NCI-H748 (cell line): Measurements from ENCODE around the gene OXA1L.
"Not testable (repeated sequence)": the region's sequence is repeated elsewhere in the genome, so short reads cannot be mapped to it uniquely, and the experiment has no call there.

Experiments
- DNase-seq: peaks from one replicate; lab custom pipeline; 2025; ENCODE audit not compliant: unreplicated experiment; lab: John Stamatoyannopoulos, UW

The OXA1L gene

DNA sequence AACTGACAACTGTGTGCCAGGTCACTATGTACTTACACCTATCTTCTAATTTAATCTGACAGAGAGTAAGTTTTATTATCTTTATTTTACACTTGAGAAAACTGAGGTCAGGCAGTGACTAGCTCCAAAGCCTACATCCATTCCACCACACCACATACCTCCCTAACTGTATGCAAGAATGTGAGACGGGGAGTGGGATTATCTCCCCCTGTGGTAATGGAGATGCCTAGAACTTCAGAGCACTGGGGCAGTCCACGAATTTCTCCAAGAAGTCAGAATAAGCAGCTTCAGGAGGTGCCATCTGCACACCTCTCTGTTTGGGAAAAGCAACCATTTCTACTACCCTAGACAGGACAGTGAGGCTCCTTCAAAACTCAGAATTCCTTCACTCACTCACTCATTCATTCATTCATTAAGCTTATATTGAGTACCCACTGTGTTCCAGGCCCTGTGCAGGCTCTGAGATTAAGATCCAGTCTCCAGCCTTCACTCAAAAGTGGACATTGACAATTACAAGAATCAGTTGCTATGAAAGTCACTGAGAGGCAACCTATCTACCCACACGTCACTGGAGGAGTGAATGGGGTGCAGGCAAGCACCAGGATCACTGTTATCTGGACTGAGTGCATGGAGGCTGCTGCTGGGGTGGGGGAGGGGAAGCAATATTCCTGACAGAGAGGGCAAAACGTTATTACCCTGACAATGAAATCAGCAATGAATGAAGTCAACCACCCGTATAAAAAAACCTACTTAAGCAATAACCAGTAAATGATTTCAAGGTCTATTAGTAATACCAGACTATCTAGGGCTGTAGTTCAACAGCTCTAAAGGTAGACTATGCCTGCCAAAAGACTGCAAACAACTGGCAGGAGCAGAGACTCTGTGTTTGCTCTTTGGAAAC is 30.8 kb downstream of the OXA1L start:
- no peak for DNase-seq

DNA sequence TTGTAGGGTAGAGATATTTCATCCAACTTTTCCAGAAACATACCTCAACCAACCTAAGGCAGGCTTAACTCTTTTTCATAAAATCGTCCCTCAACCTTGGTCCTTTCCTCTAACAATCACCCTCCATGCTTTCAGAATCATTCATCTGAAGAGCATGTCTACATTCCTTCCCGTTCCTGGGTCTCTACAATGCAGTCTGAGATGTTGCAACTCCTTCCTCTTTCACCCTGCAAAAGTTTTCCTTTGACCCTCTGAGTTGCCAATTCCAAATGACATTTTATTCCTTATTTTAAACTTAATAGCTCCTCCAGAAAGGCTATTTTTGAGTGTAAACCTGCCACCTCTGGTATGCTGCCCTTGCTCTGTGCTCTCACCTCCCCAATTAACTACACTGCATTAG is 32.0 kb downstream of the OXA1L start:
- no peak for DNase-seq

DNA sequence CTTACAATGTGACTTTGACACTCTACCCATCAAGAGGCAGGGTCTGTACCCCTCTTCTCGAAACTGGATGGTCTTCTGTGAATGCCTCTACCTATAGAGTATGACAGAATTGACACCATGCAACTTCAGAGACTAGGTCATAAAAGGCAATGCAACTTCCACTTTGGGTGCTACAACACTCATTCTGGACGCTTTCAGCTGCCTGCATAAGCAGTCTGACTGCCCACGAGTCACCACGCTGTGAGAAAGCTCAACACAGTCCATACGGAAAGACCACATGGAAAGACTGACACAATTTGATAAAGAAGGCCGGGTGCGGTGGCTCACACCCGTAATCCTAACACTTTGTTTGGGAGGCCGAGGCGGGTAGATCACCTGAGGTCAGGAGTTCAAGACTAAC is 33.9 kb downstream of the OXA1L start:
- DNase-seq, result no peak

DNA sequence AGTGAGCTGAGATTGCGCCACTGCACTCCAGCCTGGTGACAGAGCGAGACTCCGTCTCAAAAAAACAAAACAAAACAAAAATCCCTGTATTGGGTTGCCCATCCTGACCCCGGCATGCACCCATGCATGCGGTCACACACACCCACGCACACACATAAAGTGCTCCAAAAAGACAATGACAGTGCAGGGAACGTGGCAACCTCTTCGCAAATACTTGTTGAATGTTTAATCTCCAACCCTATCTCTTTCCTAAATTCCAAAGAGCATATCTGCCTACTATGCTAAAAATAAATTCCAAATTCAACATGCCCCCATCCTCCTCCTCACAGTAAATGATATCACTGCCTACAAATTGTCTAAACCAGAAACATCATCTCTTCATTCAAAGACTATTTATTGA is 35.2 kb downstream of the OXA1L start:
- no peak for DNase-seq

DNA sequence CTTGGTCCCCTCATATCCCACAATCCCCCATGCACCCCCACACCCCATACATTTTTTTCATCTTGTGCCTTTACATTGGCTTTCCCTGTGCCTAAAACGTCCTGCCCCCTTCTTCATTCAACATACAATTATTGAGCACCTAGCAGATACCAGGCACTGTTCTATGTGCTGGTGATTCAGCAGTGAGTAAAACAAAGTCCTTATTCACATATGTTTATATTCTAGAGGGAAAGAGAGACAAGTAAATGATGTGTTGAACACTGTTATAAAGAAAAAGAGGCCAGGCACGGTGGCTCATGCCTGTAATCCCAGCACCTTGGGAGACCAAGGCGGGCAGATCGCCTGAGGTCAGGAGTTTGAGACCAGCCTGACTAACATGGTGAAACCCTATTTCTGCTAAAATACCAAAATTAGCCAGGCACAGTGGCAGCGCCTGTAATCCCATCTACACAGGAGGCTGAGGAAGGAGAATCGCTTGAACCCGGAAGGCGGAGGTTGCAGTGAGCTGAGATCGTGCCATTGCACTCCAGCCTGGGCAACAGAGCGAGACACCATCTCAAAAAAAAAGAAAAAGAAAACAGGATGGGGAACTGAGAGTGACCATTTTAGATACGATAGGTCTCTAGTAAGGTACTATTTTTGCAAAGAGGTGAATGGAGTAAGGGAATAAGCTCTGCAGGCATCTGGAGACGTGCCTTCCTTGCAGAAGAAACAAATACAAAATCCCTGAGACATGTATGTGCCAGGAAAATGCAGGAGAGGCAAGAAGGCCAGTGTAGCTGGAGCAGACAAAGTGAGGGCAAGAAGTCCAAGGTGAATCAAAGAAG is 36.6 kb downstream of the OXA1L start:
- DNase-seq, result no peak

DNA sequence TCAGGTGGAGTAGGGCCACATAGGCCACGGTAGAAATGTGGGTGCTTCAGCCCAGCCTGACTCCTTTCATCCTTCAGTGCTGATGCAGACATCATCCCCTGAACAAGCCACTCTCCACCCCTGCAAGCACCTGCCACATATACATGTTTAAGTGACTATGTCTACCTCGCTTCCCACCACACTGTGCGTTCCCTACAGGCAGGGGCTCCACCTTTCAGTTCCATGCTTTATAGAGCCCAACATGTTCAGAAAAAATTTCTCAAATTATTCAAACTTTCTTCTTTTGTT is 37.1 kb downstream of the OXA1L start:
- DNase-seq, result no peak

DNA sequence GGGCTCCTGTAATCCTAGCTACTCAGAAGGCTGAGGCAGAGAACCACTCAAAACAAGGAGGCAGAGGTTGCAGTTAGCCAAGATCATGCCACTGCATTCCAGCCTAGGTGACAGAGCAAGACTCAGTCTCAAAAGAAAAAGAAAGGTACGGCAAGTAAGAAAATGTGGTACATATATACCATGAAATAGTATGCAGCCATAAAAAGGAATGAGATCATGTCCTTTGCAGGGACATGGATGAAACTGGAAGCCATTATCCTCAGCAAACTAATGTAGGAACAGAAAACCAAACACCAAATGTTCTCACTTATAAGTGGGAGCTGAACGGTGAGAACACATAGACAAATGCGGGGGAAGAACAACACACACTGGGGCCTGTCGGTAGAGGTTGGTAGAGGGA is 38.7 kb downstream of the OXA1L start:
- DNase-seq, result not testable (repeated sequence)

DNA sequence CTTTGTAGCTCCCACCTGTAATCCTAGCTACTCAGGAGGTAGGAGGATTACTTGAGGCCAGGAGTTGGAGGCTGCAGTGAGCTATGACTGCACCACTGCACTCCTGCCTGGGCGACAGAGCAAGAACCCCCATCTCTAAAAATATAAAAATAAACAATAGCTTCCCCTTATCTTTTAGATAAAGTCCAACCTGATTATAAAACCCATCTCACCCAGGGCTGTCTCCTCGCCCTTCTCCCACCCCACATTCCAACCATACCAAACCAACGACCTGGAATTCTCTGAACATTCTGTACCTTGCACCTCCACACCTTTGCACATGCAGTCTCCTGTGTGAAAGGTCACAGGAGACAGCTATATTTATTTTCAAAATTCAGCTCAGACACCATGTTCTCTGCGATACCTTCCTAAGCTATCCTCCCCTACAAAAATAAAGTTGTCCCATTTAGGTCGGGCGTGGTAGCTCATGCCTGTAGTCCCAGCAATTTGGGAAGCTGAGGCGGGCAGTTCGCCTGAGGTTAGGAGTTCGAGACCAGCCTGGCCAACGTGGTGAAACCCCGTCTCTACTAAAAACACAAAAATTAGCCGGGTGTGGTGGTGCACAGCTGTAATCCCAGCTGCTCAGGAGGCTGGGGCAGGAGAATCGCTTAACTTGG is 41.1 kb downstream of the OXA1L start:
- no peak for DNase-seq

DNA sequence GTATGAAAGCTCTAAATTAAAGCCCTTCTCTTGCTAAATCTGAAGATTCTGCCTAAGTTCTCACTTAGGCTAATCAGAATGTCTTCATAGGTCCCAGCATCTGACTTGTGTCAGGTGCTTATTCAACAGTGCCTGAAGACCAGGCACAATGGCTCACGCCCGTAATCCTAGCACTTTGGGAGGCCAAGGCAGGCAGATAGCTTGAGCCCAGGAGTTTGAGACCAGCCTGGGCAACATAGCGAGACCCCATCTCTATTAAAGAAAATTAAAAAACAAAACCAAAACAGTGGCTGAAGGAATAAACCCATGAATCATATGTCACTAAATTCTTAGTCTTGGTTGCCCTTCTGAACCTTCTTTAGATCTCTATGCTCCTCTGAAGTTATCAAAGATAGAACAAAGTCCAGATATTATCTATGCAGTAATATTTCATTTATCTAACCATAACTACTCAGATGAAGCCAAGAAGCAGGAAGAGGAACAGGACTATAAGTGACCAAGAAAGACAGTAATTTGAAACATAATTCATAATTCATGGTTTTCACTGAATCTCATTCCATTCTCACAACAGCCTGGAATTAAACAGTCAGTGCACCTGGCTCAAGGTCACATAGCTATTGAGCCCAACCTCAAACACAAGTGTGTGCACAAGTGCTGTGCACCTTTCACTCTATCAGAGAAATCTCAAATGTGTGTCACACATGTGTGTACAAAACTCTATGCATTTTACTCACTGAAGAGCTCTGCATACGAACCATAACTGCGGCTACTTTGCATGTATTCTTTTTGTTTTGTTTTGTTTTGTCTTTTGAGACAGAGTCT is 42.1 kb downstream of the OXA1L start:
- no peak for DNase-seq

DNA sequence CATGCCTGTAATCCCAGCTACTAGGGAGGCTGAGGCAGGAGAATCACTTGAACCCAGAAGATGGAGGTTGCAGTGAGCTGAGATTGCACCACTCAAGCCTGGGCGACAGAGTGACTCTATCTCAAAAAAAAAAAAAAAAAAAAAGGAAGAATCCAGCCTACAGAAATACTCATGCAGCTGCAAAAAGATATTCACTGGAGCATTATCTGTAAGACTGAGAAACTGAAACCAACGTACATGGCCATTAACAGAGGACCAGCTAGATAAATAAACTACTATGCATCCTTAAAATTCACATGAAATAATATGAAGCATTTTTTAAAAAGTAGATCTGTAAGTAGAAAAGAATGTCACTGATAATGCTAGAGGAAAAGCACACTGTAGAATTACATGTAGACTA is 45.2 kb downstream of the OXA1L start:
- no peak for DNase-seq

DNA sequence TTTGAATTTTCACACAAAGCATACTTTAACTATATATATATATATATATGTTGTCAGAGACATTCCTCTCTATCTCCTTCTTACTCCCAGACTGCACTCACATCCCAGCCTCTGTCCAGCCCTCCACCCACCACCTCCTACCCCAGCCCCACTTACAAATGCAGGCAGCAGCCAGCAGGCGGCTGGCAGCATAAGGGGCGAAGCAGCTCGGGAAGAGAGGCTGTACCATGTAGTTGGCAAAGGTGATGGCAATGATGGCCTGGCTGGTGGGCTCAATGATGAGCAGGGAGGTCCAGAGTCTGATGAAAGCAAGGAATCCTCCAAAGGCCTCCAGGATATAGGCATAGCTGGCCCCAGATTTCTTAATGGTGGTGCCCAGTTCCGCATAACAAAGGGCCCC is 46.3 kb downstream of the OXA1L start:
- no peak for DNase-seq

DNA sequence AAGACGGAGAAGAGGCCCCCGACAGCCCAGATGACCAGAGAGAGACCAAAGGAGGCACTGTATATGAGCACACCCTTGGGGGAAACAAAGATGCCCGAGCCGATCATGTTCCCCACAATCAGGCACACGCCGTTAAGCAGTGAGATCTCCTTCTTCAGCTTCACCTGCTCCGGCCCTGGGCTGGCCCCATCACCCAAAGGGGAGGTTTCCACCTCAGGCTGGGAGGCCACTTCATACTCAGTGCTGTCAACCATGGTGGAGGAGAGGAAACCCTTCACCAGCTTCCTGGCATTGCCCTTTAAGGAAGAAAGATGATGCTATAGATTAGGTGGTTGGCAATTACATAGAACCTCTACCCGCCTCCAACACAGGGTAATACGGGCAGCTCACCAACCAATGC is 46.7 kb downstream of the OXA1L start:
- DNase-seq, result no peak

DNA sequence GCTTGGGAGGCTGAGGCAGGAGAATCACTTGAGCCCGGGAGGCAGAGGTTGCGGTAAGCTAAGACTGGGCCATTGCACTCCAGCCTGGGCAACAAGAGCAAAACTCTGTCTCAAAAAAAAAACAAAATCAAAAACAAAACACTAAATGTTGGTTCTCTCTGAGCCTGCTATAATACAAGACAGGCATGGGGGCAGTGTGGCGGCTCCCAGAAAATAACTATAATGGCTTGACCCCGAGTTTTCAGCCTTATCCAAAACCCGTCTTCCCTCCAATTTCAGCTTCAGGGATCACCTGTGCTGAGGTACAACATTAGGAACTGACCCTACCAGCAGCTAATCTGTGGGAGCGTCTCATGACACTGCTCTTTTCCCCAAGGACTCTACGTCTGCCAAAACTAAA is 47.9 kb downstream of the OXA1L start:
- DNase-seq, result no peak

DNA sequence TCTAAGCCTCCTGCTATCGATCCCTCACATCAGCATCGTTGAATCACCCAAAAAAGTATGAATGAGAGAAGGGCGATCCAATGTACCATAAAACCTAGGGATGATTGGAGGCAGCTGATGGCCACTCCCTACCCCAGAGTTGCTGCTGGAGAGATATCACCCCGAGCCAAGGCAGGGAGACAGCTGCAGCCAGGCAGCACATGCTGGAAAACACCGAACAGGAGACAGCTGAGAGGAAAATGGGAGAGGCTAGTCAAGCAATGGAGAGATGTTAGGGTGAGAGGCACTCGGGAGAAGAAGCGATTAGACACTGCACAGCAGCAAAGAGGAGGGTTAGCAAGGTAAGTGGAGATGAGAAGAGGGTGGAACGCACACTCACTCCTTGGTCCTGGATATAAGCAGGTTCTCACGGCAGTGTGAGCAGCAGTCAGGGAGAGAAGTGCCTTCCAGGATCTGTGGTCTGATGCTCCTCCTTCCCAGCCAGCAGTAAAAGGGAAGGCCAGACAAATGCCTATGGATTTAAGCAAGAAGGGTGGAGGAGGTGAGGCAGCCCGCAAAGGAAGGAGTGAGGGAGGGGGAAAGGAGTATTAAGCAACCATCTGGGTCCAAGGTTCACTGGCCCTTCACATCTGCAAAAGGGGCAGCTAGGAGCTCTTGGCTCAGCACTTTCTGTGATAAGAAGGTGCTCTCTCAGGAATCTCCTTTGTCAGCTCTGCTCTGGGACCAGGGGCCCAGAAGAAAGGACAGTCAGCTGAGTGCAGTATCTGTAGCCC is 48.6 kb downstream of the OXA1L start, which contains the start of gene SLC7A7:
Gene SLC7A7 (minus strand): TSS at position 495 of the 773 bp plus-strand sequence. CDS start 2,037 bp downstream, outside the sequence.
- no peak for DNase-seq

DNA sequence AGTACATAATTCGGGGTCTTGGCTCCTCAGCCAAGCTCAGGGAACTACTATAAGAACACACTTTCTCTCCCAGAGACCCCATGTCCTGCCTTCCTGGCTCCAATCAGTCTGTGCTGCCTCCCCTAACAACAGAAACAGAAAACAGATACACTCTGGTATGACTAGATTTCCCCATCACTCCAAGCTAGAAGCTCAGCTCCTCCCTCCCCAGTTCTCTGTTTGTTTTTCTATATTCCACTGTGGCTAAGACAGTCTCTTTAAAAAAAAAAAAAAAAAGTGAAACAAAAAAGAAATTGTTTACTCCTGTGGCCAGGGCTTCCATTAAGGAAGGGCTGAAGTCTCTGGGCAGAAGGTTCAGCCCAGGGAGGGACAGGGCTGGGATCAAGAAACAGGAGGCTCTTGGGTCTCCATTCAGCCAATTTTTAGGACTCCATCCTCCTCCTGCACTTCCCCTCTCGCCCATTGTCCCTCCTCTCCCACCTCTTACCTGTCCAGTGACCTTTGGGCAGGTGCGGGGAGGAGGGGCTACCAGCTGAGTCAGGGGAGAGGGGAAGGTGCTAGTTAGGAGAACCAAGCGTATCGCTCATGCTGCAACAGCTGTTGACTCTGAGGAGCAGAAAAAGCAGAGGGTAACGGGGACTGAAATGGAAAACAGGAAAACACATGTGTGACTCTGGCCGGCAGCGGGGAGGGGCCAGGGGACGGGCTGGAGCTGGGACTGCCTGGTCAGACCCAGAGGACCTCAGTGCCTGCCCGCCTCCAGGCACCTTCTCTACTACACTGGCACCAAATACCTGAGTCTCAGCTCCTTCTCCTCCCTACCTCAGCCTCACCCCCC is 52.9 kb downstream of the OXA1L start:
- DNase-seq, result no peak

DNA sequence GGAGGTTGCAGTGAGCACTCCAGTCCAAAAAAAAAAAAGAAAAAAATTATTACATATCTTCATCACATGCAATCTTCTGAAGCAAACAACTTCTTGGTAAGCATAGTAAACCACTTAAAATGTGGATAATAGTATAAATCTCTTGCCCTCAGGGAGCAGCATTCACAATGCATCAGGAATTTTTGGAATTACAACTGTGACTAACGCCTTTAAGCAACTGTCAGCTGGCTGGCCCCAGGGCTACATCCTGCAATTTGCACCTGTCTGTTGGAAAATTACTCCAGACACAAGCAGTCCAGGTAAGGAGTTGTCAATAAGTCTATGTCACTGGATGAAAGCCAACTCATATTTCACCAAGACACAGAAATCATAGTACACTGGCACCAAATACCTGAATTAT is 54.2 kb downstream of the OXA1L start:
- DNase-seq, result no peak

DNA sequence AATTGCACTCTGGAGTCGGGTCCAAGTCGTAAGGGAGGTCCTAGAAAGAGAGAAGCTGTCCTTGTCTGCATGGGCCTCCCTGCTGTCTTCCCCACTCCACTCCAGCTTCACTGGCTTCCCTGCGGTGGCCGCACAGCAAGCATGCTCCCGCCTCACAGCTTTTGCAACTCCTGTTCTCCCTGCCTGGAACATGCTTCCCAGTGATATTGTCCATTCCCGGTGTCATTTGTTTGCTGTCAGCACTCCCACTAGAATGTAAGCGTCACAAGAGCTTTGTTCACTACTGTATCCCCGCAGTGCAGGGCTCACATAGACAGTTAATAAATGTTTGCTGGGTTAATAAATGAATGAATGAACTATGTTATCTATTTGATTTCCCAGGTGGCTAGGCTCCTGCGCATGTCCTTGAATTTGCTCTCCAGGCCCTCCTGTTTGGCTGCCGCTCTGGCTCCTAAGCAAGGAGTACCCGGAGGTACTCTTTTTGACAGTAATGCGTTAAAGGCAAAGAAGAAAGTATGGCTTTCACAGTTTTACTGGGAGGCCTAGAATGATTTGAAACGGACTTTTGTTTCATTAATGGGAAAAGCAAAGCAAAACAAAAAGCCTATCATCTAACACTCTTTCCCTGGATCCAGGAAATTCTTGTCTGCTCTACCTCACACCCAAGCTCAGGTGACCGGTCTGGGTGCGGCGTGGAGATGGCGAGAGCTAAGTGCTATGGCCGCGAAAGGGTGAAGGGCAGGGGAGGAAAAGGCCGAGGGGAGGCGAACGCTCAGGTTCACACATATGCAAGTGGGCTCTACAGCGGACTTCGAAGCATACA is 54.9 kb downstream of the OXA1L start:
- DNase-seq, result peak; percentile 23

DNA sequence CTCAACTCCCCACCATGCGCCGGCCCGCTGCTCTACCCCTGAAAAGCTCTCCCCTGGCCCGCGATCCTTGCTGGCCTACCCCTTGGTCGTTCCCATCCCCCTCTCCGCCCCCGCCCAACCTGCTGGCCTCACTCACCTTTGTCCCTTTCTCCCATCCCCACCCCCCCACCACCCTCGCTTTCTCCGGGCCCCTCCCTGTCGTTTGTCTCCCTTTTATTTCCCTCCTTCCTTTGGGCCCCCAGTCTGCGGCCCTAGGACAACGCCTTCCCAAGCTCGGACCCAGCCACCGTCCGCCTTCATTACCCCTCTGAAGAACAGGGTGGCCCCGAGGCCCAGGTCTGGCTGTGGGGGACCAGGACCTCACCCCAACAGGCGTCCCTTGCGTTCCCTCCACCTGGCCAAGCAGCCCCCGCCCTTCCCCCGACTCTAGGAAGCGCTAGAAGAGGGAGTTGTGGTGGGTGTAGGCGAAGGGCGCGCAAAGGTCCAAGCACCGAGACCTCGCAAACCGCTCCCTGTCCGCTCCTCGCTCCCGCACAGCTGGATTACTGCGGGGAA is 55.6 kb downstream of the OXA1L start:
- no peak for DNase-seq
